ENCODE results near the gene SHF. TPM values are rescaled to one million over a fixed set of nuclear protein-coding genes. Genes with fewer than 3 reads are reported as not detected.

The SHF gene
- total and polyA plus RNA-seq, 2 of the 8 experiments (the other 6 are each of a cell fraction or from before 2014, with no cell fraction given): 13.1 to 26.7 TPM

DNA sequence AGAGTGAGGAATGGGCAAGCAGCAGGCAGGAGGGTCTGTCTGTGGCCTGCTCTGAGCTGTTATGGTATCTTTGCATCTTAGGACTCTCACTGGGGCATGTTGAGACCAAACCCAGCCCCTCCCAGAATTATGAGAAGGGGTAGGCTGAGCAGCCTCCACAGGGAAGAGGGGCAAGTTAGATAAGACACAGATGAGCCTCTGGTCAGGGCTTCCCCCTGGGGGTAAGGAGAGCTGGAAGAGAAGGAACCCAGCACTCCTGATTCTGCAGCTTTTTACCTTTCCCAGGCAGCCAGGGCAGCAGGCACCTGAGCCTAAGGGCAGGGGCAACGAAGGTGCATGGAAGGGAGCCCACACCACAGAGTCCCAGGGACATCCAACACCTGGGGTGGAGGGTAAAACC, 38.7 kb downstream of the SHF start:
- Histone ChIP-seq H2BK20ac (ENCODE audit: low read length) (no peak overlapping the region), H3K56ac (replicated peaks; ENCODE audit: insufficient read length, low read depth, low read length) (no peak overlapping the region), H2AK5ac (ENCODE audit: low read depth, low read length) (no peak overlapping the region), H4K20me1 (replicated peaks in 1 of 2; ENCODE audit: control insufficient read depth in 1 of 2, insufficient read depth in 2 of 2, low read length in 2 of 2) (no peaks in the 10 kb centered on the region), H3K18ac (ENCODE audit: extremely low read depth, low read length) (no peak overlapping the region), H2BK15ac (ENCODE audit: low read length) (no peak overlapping the region), H4K91ac (replicated peaks; ENCODE audit: insufficient read length, low read length) (no peak overlapping the region), H3K27ac (ENCODE audit: low read depth, low read length) (no peak overlapping the region), H2BK12ac (ENCODE audit: low read depth, low read length) (no peak overlapping the region), H3K23me2 (ENCODE audit: low read depth, low read length) (no peaks in the 10 kb centered on the region), H4K8ac (ENCODE audit: extremely low read depth, insufficient read depth, low read length) (no peak overlapping the region), H3K36me3 (ENCODE audit: control insufficient read depth in 2 of 4, insufficient read depth in 4 of 4, low read length in 3 of 4) (no peaks in the 10 kb centered on the region), H3K79me1 (ENCODE audit: low read depth, low read length) (no peaks in the 10 kb centered on the region; the same call in 1 of the 2 replicates), H3K4me3 (ENCODE audit: extremely low read depth in 1 of 4, insufficient read depth in 2 of 4, low read depth in 3 of 4, low read length in 4 of 4) (no peak overlapping the region), H2BK5ac (ENCODE audit: low read depth, low read length) (no peak overlapping the region), H3K4me2 (ENCODE audit: insufficient read depth in 1 of 2, low read depth in 2 of 2, low read length in 2 of 2) (no peak overlapping the region), H2BK120ac (replicated peaks; ENCODE audit: low read depth, low read length) (no peak overlapping the region), H3K79me2 (ENCODE audit: control insufficient read depth in 1 of 2, insufficient read depth in 2 of 2, low read length in 2 of 2) (no peaks in the 10 kb centered on the region), H4K5ac (ENCODE audit: insufficient read length, low read depth, low read length) (no peak overlapping the region), H3K4ac (replicated peaks; ENCODE audit: insufficient read length, low read depth, low read length) (no peak overlapping the region), H3K9ac (replicated peaks in 1 of 4; ENCODE audit: extremely low read depth in 1 of 4, low read depth in 3 of 4, low read length in 3 of 4) (no peak overlapping the region), H3K27me3 (replicated peaks in 1 of 4; ENCODE audit: control insufficient read depth in 3 of 4, extremely low read depth in 1 of 4, insufficient read depth in 3 of 4, low read length in 3 of 4) (no peaks in the 10 kb centered on the region; a peak in 1 of 7 replicates), H3K14ac (ENCODE audit: insufficient read length) (no peak overlapping the region), H3K4me1 (replicated peaks in 1 of 4; ENCODE audit: control insufficient read depth in 3 of 4, insufficient read depth in 4 of 4, low read length in 3 of 4) (no peaks in the 10 kb centered on the region; a peak in 1 of 7 replicates), H3K23ac (ENCODE audit: insufficient read length) (no peak overlapping the region), H2AFZ (ENCODE audit: low read length) (no peak overlapping the region), H3K9me3 (ENCODE audit: insufficient read depth in 2 of 2, low read depth in 1 of 2, low read length in 1 of 2) (no peaks in the 10 kb centered on the region)
- no peak for TF ChIP-seq POLR2AphosphoS5 (IDR thresholded peaks at IDR 0.05; ENCODE audit: low read depth, low read length)
- TF ChIP-seq CTBP2 (IDR thresholded peaks at IDR 0.05; ENCODE audit: borderline replicate concordance, insufficient read depth, insufficient read length, low read length): no peak
- TF ChIP-seq SRF (IDR thresholded peaks at IDR 0.05; ENCODE audit: low read depth, low read length): no peak
- no peak for TF ChIP-seq TBP (IDR thresholded peaks at IDR 0.05; ENCODE audit: low read depth, low read length)
- TF ChIP-seq CEBPB (IDR thresholded peaks at IDR 0.05; ENCODE audit: low read depth, low read length): no peak
- TF ChIP-seq, protein P1, sequence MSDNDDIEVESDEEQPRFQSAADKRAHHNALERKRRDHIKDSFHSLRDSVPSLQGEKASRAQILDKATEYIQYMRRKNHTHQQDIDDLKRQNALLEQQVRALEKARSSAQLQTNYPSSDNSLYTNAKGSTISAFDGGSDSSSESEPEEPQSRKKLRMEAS (IDR thresholded peaks at IDR 0.05): no peak
- TF ChIP-seq JUN (IDR thresholded peaks at IDR 0.05; ENCODE audit: low read depth, low read length): no peak
- TF ChIP-seq RBBP5 (IDR thresholded peaks at IDR 0.05; ENCODE audit: borderline replicate concordance, low read depth, low read length): no peak
- TF ChIP-seq CBX5 (IDR thresholded peaks at IDR 0.05; ENCODE audit: low read depth, low read length): no peak
- no peak for TF ChIP-seq RXRA (IDR thresholded peaks at IDR 0.05; ENCODE audit: insufficient read depth, low read depth, low read length)
- TF ChIP-seq GTF2F1 (IDR thresholded peaks at IDR 0.05; ENCODE audit: borderline replicate concordance, low read depth, low read length): no peak
- no peak for TF ChIP-seq TAF1 (IDR thresholded peaks at IDR 0.05; ENCODE audit: low read depth, low read length)
- TF ChIP-seq KDM4A (IDR thresholded peaks at IDR 0.05; ENCODE audit: low read depth, low read length, severe bottlenecking): no peak
- no peak for TF ChIP-seq ASH2L (IDR thresholded peaks at IDR 0.05; ENCODE audit: low read length)
- TF ChIP-seq CHD1 (IDR thresholded peaks at IDR 0.05; ENCODE audit: low read depth, low read length): no peak
- FAIRE-seq (no peak), DNase-seq (ENCODE audit: low read depth in 1 of 2, low spot score in 2 of 2) (no peak)
- ChIA-PET CTCF (ENCODE audit: partially characterized antibody) (interaction anchor here (1.0 to 3.4 kb wide), 7 partner anchors 8 to 49 kb away, joined by 3 to 27 read pairs (median 4); no protein-coding TSS in a partner anchor), POLR2A (ENCODE audit: partially characterized antibody) (interaction anchor here (1.0 to 1.6 kb wide), 4 partner anchors 9 to 26 kb away, joined by 3 to 4 read pairs (median 3); no protein-coding TSS in a partner anchor)
- WGBS, 2 experiments (ENCODE audit: extremely low coverage in 1 of 2, insufficient coverage in 1 of 2, insufficient read length in 1 of 2, insufficient replicate concordance in 2 of 2, low coverage in 1 of 2, low lambda C conversion rate in 2 of 2, missing lambda C conversion rate in 1 of 2): 82% methylated on average over 1 of the region's 1 CpG; no CpG with 5 or more reads in 1 of the 2 experiments
